ENCODE results near the gene CDC42EP2. TPM values are rescaled to one million over a fixed set of nuclear protein-coding genes. Genes with fewer than 3 reads are reported as not detected.
A peak's percentile ranks its signal among the peaks of the same experiment; 100 is the strongest.

The CDC42EP2 gene
- total and polyA plus RNA-seq, 11 donors: 3.3 to 25.0 (median 10.3) TPM

DNA sequence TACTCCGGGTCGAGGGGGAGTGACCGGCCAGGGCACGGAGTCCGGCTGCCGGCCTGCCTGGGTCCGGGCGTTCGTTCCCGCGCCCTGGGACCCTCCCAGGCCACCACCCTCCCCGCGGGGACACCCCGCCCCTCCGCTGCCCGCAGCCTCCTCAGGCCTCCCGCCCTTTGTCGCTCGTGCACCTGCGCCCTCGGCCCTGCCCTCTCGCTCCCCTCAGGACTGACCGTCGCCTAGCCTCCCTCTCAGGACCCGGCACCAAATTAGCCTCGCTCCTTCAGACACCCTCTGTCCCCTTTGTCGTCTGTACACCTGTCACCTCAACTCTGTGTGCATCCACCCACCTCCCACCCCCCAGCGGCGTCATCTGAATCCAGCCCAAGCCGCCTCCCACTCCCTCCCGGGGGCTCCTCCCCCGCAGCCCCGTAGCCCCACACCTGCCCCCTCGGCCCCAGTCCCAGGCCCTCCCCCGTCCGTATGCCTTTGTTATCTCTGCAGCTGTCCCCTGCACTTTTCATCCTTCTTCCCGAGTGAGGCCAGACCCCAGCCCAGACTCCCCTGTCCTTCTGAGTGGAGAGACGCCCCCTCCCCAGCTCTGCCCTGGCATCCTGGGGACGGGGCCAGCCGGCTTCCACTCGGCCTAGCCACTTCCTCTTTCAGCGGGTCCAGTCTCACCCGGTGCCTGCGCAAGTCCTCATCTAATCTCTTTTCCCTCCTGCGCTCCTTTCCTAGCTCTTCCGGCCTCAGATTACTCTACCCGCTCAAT is 40.5 kb downstream of the CDC42EP2 start:
- peaks cover 0 to 32% (median 26%) of the 10 kb centered on the region in 9 donors for H3K36me3 ChIP-seq

DNA sequence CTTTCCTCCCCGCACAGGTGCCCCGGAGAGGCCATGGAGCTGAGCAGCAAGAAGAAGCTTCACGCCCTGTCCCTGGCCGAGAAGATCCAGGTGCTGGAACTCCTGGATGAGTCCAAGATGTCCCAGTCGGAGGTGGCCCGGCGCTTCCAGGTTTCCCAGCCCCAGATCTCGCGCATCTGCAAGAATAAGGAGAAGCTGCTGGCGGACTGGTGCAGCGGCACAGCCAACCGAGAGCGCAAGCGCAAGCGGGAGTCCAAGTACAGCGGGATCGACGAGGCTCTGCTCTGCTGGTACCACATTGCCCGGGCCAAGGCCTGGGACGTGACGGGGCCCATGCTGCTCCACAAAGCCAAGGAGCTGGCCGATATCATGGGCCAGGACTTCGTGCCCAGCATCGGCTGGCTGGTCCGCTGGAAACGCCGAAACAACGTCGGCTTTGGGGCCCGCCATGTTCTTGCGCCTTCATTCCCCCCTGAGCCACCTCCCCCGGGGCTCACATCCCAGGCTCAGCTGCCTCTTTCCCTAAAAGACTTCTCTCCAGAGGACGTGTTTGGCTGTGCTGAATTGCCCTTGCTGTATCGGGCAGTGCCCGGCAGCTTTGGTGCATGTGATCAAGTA is 41.2 kb downstream of the CDC42EP2 start:
- Histone ChIP-seq H3K4me1 (peaks cover 0 to 49% (median 25%) of the 10 kb centered on the region in 12 donors), H3K4me3 (peak overlapping the region; percentile 58 to 84 (median 78)), H3K9me3 (no peaks in the 10 kb centered on the region), H3K27me3 (peaks cover 0 to 6% (median 0%) of the 10 kb centered on the region in 9 donors), H3K27ac (peak overlapping the region in 4 of 12 donors; percentile 13 to 64 (median 29)), H3K36me3 (peaks cover 0 to 25% (median 19%) of the 10 kb centered on the region in 9 donors)
- 31 to 38% (median 34%) methylated on average over 21 to 35 of the region's 35 CpGs for WGBS, 4 donors
- DNase-seq (peak in 3 of 5 donors; percentile 43 to 70 (median 70)), ATAC-seq (peak in 2 of 4 donors; percentile 4 to 14)
- TF ChIP-seq CTCF (IDR thresholded peaks at IDR 0.05): no peak
- no peak for TF ChIP-seq POLR2A (IDR thresholded peaks at IDR 0.05)
- intact Hi-C loops (cut with DNase I): loop anchor here in 1 of 10 donors (2.0 kb wide), 1 partner anchor 33 kb away; no protein-coding TSS in a partner anchor

More for the DNA sequence above, 40.5 kb downstream of the CDC42EP2 start:
- intact Hi-C loops (cut with DNase I): no loop called here
- ATAC-seq (peak in 2 of 4 donors; percentile 2 to 3), DNase-seq (peak in 2 of 5 donors; percentile 35 to 70)
- TF ChIP-seq POLR2A (IDR thresholded peaks at IDR 0.05): no peak
- TF ChIP-seq CTCF (IDR thresholded peaks at IDR 0.05): no peak
- peak overlapping the region in 5 of 12 donors; percentile 19 to 75 (median 50) for H3K27ac ChIP-seq
- WGBS, 4 donors: 1 to 2% (median 1%) methylated on average over 35 to 47 of the region's 47 CpGs
- H3K4me3 ChIP-seq: peak overlapping the region; percentile 58 to 84 (median 78)
- H3K9me3 ChIP-seq: no peaks in the 10 kb centered on the region
- peaks cover 0 to 6% (median 0%) of the 10 kb centered on the region in 9 donors for H3K27me3 ChIP-seq
- peaks cover 0 to 49% (median 25%) of the 10 kb centered on the region in 12 donors for H3K4me1 ChIP-seq

DNA sequence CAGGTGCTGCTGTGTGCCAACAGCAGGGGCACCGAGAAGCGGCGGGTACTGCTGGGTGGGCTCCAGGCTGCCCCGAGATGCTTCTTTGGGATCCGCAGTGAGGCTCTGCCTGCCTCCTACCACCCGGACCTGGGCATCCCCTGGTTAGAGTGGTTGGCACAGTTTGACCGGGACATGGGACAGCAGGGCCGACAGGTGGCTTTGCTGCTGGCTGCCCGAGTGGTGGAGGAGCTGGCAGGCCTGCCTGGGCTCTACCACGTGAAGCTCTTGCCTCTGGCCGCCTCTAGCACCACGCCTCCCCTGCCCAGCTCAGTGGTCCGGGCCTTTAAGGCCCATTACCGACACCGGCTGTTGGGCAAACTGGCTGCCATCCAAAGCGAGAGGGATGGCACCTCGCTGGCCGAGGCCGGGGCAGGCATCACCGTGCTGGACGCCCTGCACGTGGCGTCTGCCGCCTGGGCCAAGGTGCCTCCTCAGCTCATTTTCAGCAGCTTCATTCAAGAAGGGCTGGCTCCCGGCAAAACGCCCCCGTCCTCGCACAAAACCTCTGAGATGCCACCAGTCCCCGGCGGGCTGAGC is 41.8 kb downstream of the CDC42EP2 start:
- H3K27ac ChIP-seq: peak overlapping the region in 3 of 12 donors; percentile 13 to 64 (median 38)
- peak in 2 of 4 donors; percentile 2 to 21 for ATAC-seq
- peaks cover 0 to 49% (median 25%) of the 10 kb centered on the region in 12 donors for H3K4me1 ChIP-seq
- H3K9me3 ChIP-seq: no peaks in the 10 kb centered on the region
- peak overlapping the region in 4 of 12 donors; percentile 78 to 84 (median 80) for H3K4me3 ChIP-seq
- H3K36me3 ChIP-seq: peaks cover 0 to 19% (median 13%) of the 10 kb centered on the region in 9 donors
- TF ChIP-seq CTCF (IDR thresholded peaks at IDR 0.05): no peak
- no peak for TF ChIP-seq POLR2A (IDR thresholded peaks at IDR 0.05)
- peaks cover 0 to 6% (median 0%) of the 10 kb centered on the region in 9 donors for H3K27me3 ChIP-seq
- DNase-seq: peak in 3 of 5 donors; percentile 37 to 69 (median 60)
- intact Hi-C loops (cut with DNase I): loop anchor here in 1 of 10 donors (2.0 kb wide), 1 partner anchor 32 kb away; no protein-coding TSS in a partner anchor
- WGBS, 4 donors: 68 to 84% (median 81%) methylated on average over 10 to 30 of the region's 30 CpGs
